H9 (cell line): ENCODE data around the gene RFT1. TPM values are rescaled to one million over a fixed set of nuclear protein-coding genes. Genes with fewer than 3 reads are reported as not detected.

Experiments used
- DNase-seq: peaks from one replicate; pipeline ENCODE4 v3.0.0-alpha.2; 2017
- H2AFZ ChIP-seq: one replicate; pipeline ENCODE4 v1.6.1; 2013; ENCODE audit warnings: mild to moderate bottlenecking, low read length, control low read depth, moderate library complexity
- H2AK5ac ChIP-seq: 2 replicates; pipeline ENCODE4 v1.6.1; 2013; ENCODE audit warnings: low read length, control low read depth, mixed read lengths; ENCODE audit not compliant: insufficient read length
- H2BK120ac ChIP-seq: one replicate; pipeline ENCODE4 v1.6.1; 2013; ENCODE audit warnings: low read depth, mild to moderate bottlenecking, low read length, control low read depth, inconsistent platforms; ENCODE audit not compliant: poor library complexity, severe bottlenecking
- H2BK12ac ChIP-seq: 2 replicates; pipeline ENCODE4 v1.6.1; 2013; ENCODE audit warnings: low read length, control low read depth, mixed read lengths, low read depth; ENCODE audit not compliant: insufficient read length
- H2BK15ac ChIP-seq: 2 replicates; pipeline ENCODE4 v1.6.1; 2013; ENCODE audit warnings: low read depth, low read length, control low read depth
- H2BK20ac ChIP-seq: one replicate; pipeline ENCODE4 v1.6.1; 2013; ENCODE audit warnings: low read depth, mild to moderate bottlenecking, low read length, control low read depth, inconsistent platforms; ENCODE audit not compliant: poor library complexity, severe bottlenecking
- H2BK5ac ChIP-seq: 2 replicates; pipeline ENCODE4 v1.6.1; 2013; ENCODE audit warnings: low read length, control low read depth, mixed read lengths; ENCODE audit not compliant: insufficient read length
- H3K14ac ChIP-seq: 2 replicates; pipeline ENCODE4 v1.6.1; 2013; ENCODE audit warnings: low read length, control low read depth; ENCODE audit not compliant: insufficient read depth
- H3K18ac ChIP-seq: 2 replicates; pipeline ENCODE4 v1.6.1; 2013; ENCODE audit warnings: low read depth, mild to moderate bottlenecking, mixed read lengths, low read length, control low read depth; ENCODE audit not compliant: insufficient read length
- H3K23ac ChIP-seq: 2 replicates; pipeline ENCODE4 v1.6.1; 2013; ENCODE audit warnings: low read length, control low read depth, mixed read lengths, low read depth; ENCODE audit not compliant: insufficient read length
- H3K23me2 ChIP-seq: 2 replicates; pipeline ENCODE4 v1.6.1; 2013; ENCODE audit warnings: low read depth, mild to moderate bottlenecking, mixed read lengths, low read length, control low read depth; ENCODE audit not compliant: insufficient read length, poor library complexity, severe bottlenecking
- H3K27ac ChIP-seq: 2 replicates; pipeline ENCODE4 v1.5.1; 2013; ENCODE audit warnings: low read length, control low read depth, mixed read lengths, low read depth; ENCODE audit not compliant: insufficient read length
- H3K27me3 ChIP-seq: 2 replicates; pipeline ENCODE4 v1.6.1; 2013; ENCODE audit warnings: low read length, control low read depth, inconsistent platforms; ENCODE audit not compliant: insufficient read depth
- H3K4ac ChIP-seq: 2 replicates; pipeline ENCODE4 v1.6.1; 2013; ENCODE audit warnings: low read depth, mild to moderate bottlenecking, control low read depth, inconsistent platforms, low read length, moderate library complexity
- H3K4me1 ChIP-seq: 2 replicates; pipeline ENCODE4 v1.6.1; 2013; ENCODE audit warnings: low read length, control low read depth, inconsistent platforms; ENCODE audit not compliant: insufficient read depth
- H3K4me2 ChIP-seq: 2 replicates; pipeline ENCODE4 v1.6.1; 2013; ENCODE audit warnings: low read length, control low read depth, mixed read lengths; ENCODE audit not compliant: insufficient read length, insufficient read depth
- H3K56ac ChIP-seq: 2 replicates; pipeline ENCODE4 v1.6.1; 2013; ENCODE audit warnings: low read depth, mild to moderate bottlenecking, mixed read lengths, low read length, control low read depth; ENCODE audit not compliant: insufficient read length
- H3K79me1 ChIP-seq: 2 replicates; pipeline ENCODE4 v1.6.1; 2013; ENCODE audit warnings: low read depth, mild to moderate bottlenecking, moderate library complexity, low read length, control low read depth, inconsistent platforms; ENCODE audit not compliant: insufficient read depth, poor library complexity, severe bottlenecking
- H3K79me2 ChIP-seq: 2 replicates; pipeline ENCODE4 v1.6.1; 2013; ENCODE audit warnings: low read length, control low read depth, inconsistent platforms; ENCODE audit not compliant: insufficient read depth
- H3K9ac ChIP-seq: 2 replicates; pipeline ENCODE4 v1.6.1; 2013; ENCODE audit warnings: low read length, control low read depth, mixed read lengths; ENCODE audit not compliant: insufficient read length; ENCODE audit errors: extremely low read depth
- H3K9me3 ChIP-seq: one replicate; pipeline ENCODE4 v1.6.1; 2013; ENCODE audit warnings: low read depth, low read length, inconsistent platforms; ENCODE audit not compliant: control insufficient read depth
- H3T11ph ChIP-seq: one replicate; pipeline ENCODE4 v1.6.1; 2013; ENCODE audit warnings: mild to moderate bottlenecking, low read length, control low read depth, inconsistent platforms
- H4K20me1 ChIP-seq: one replicate; pipeline ENCODE4 v1.6.1; 2013; ENCODE audit not compliant: control insufficient read depth, insufficient read length, insufficient read depth
- H4K5ac ChIP-seq: 2 replicates; pipeline ENCODE4 v1.6.1; 2013; ENCODE audit warnings: low read depth, mild to moderate bottlenecking, mixed read lengths, low read length, control low read depth; ENCODE audit not compliant: insufficient read length
- H4K8ac ChIP-seq: replicated peaks from 2 replicates; pipeline ENCODE4 v1.6.1; 2013; ENCODE audit warnings: low read length, control low read depth, mixed read lengths, low read depth; ENCODE audit not compliant: insufficient read length
- H4K91ac ChIP-seq: 2 replicates; pipeline ENCODE4 v1.6.1; 2013; ENCODE audit warnings: low read depth, mild to moderate bottlenecking, moderate library complexity, mixed read lengths, low read length, control low read depth; ENCODE audit not compliant: insufficient read length
- H3K27ac Mint-ChIP-seq, 3 experiments: 2 replicates in 2 of 3; 3 replicates in 1 of 3; pipeline ENCODE4 v1.8.0; 2020 to 2021; ENCODE audit warnings: mixed read lengths in 3 of 3, mild to moderate bottlenecking in 1 of 3, moderate library complexity in 1 of 3
- H3K27me3 Mint-ChIP-seq: 2 replicates; pipeline ENCODE4 v1.8.0; 2021; ENCODE audit warnings: low read depth, mild to moderate bottlenecking, moderate library complexity, mixed read lengths
- H3K36me3 Mint-ChIP-seq, 3 experiments: 2 replicates in 2 of 3; 3 replicates in 1 of 3; pipeline ENCODE4 v1.8.0; 2020 to 2021; ENCODE audit warnings: low read depth in 3 of 3, mixed read lengths in 3 of 3; ENCODE audit not compliant: insufficient read depth in 1 of 3
- H3K4me1 Mint-ChIP-seq, 2 experiments: 2 replicates each; pipeline ENCODE4 v1.8.0; 2020; ENCODE audit warnings: mixed read lengths in 2 of 2
- H3K4me3 Mint-ChIP-seq, 2 experiments: 2 replicates in 1 of 2; 3 replicates in 1 of 2; pipeline ENCODE4 v1.8.0; 2020 to 2021; ENCODE audit warnings: mild to moderate bottlenecking in 2 of 2, mixed read lengths in 2 of 2, moderate library complexity in 1 of 2
- H3K9me3 Mint-ChIP-seq, 2 experiments: 2 replicates in 1 of 2; 3 replicates in 1 of 2; pipeline ENCODE4 v1.8.0; 2020; ENCODE audit warnings: mild to moderate bottlenecking in 2 of 2, mixed read lengths in 2 of 2, moderate library complexity in 1 of 2
- CTCF ChIP-seq: fragments of 200-600 bp; sonication (generic); conservative IDR thresholded peaks from 3 replicates; pipeline ENCODE4 v1.8.0; 2021; ENCODE audit warnings: antibody characterized with exemption, mild to moderate bottlenecking
- WGBS: extraction: QIAGEN DNeasy Blood & Tissue Kit; methylation state at CpG from one replicate; pipeline ENCODE4 v1.1.7; 2013; ENCODE audit warnings: missing lambda C conversion rate, low lambda C conversion rate, mixed read lengths; ENCODE audit not compliant: insufficient read length; ENCODE audit errors: extremely low coverage; 5-methylcytosine and 5-hydroxymethylcytosine counted together
- total RNA-seq: library from RNA; stranded (reverse); gene quantifications from 2 replicates; pipeline ENCODE4 v1.2.1, GENCODE V29; 2021

Gene RFT1
- total RNA-seq, 1 experiment from 2014 or later: 24.1 TPM

DNA sequence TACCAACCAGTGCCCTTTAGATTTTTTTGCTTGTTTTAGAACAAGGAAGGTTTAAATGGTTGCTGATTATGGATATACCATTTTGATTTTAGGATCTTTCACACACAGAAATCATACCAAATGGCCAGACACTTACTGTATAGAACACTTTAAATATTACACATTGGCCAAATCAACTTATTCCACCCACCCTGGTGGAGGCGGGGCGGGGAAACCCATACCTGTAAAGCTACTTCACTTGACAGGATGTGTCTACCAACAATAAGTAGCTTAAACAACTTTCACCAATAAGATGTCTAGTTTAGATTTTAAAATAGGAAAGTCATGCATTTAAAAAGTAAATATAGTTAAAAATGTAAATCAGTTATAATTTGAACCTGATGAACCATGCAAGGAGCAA lies 67.3 kb downstream of the RFT1 start:
- no peak for TF ChIP-seq CTCF
- no peak overlapping the region for H3T11ph ChIP-seq
- H2BK5ac ChIP-seq: no peak overlapping the region
- Mint-ChIP-seq H3K36me3 (no peaks in the 10 kb centered on the region), H3K27ac (no peak overlapping the region), H3K4me3 (no peak overlapping the region), H3K9me3 (no peaks in the 10 kb centered on the region; a peak in 1 of 5 replicates), H3K27me3 (peaks cover 20% of the 10 kb centered on the region), H3K4me1 (no peaks in the 10 kb centered on the region)
- no peak overlapping the region for H3K23ac ChIP-seq
- H2BK15ac ChIP-seq: no peak overlapping the region
- no peak overlapping the region for H3K18ac ChIP-seq
- H3K56ac ChIP-seq: no peak overlapping the region
- no peak overlapping the region for H2AFZ ChIP-seq
- no peak overlapping the region for H2BK20ac ChIP-seq
- H3K23me2 ChIP-seq: no peaks in the 10 kb centered on the region
- no peak overlapping the region for H4K91ac ChIP-seq
- WGBS: no CpG with 5 or more reads among the region's 2 CpGs
- no peak overlapping the region for H3K4me2 ChIP-seq
- H3K9me3 ChIP-seq: no peaks in the 10 kb centered on the region
- H3K27me3 ChIP-seq: no peaks in the 10 kb centered on the region
- H2BK120ac ChIP-seq: no peak overlapping the region
- DNase-seq: no peak
- H3K14ac ChIP-seq: no peak overlapping the region
- no peak overlapping the region for H2AK5ac ChIP-seq
- no peaks in the 10 kb centered on the region for H3K79me1 ChIP-seq
- H3K27ac ChIP-seq: no peak overlapping the region
- H3K4ac ChIP-seq: no peak overlapping the region
- no peaks in the 10 kb centered on the region for H3K79me2 ChIP-seq
- no peaks in the 10 kb centered on the region for H3K4me1 ChIP-seq
- no peak overlapping the region for H2BK12ac ChIP-seq
- H4K5ac ChIP-seq: no peak overlapping the region
- no peak overlapping the region for H3K9ac ChIP-seq
- H4K20me1 ChIP-seq: no peaks in the 10 kb centered on the region
- no peak overlapping the region for H4K8ac ChIP-seq
